HEK293 (cell line): ENCODE results near the gene CIDEB.
A peak's percentile ranks its signal among the peaks of the same experiment; 100 is the strongest.

Experiments
- CTCF ChIA-PET: fragments of 350-600 bp; formaldehyde crosslinking; extraction: SDS; loops from one replicate; lab custom pipeline; 2021; ENCODE audit warnings: antibody characterized with exemption; lab: Yijun Ruan, JAX
- POLR2A ChIA-PET: fragments of 300-600 bp; formaldehyde crosslinking; extraction: SDS; loops from one replicate; lab custom pipeline; 2020; ENCODE audit warnings: antibody characterized with exemption, inconsistent platforms; lab: Yijun Ruan, JAX
- H3K27ac ChIP-seq: fragments of 200-500 bp; sonication (Bioruptor generic); 2 replicates; pipeline ENCODE4 v1.5.1; 2014; ENCODE audit warnings: low read depth, low read length, control low read depth, inconsistent platforms; ENCODE audit errors: extremely low read depth
- H3K36me3 ChIP-seq, 2 experiments: fragments of 200-500 bp in 1 of 2; sonication (Bioruptor generic) in 1 of 2; 1 replicate in 1 of 2; 2 replicates in 1 of 2; pipeline ENCODE4 v1.5.1; 2014 to 2017; ENCODE audit warnings: inconsistent platforms in 2 of 2, low read length in 2 of 2; ENCODE audit not compliant: control insufficient read depth in 2 of 2, insufficient read depth in 1 of 2
- H3K4me1 ChIP-seq: fragments of 200-500 bp; sonication (Bioruptor generic); 2 replicates; pipeline ENCODE4 v1.5.1; 2014; ENCODE audit warnings: mild to moderate bottlenecking, low read length, inconsistent platforms; ENCODE audit not compliant: control insufficient read depth, insufficient read depth
- H3K4me3 ChIP-seq: 2 replicates; pipeline ENCODE4 v1.5.1; 2011; ENCODE audit warnings: low read depth, mild to moderate bottlenecking, control low read depth, low read length, moderate library complexity
- H3K9me3 ChIP-seq: fragments of 200-500 bp; sonication (Bioruptor generic); 2 replicates; pipeline ENCODE4 v1.5.1; 2014; ENCODE audit warnings: low read depth, low read length, inconsistent platforms; ENCODE audit not compliant: control insufficient read depth, insufficient read depth
- FEZF1 ChIP-seq: fragments of 450-650 bp; formaldehyde crosslinking; IDR thresholded peaks from 2 replicates; pipeline ENCODE4 v1.5.1; 2016; ENCODE audit warnings: missing biosample characterization, missing genetic modification characterization
- GLI2 ChIP-seq: fragments of 450-650 bp; formaldehyde crosslinking; IDR thresholded peaks from 2 replicates; pipeline ENCODE4; 2017; ENCODE audit warnings: missing biosample characterization, missing genetic modification characterization, low read depth, borderline replicate concordance
- GLI4 ChIP-seq: fragments of 450-650 bp; formaldehyde crosslinking; IDR thresholded peaks from 2 replicates; pipeline ENCODE4 v1.5.1; 2016; ENCODE audit warnings: missing biosample characterization, missing genetic modification characterization
- HOXA7 ChIP-seq: sonication (generic); formaldehyde crosslinking; IDR thresholded peaks from 2 replicates; pipeline ENCODE4 v1.8.1; 2022; ENCODE audit warnings: missing genetic modification reagents, borderline replicate concordance
- MEIS1 ChIP-seq: sonication (generic); formaldehyde crosslinking; IDR thresholded peaks from 2 replicates; pipeline ENCODE4 v1.8.1; 2022; ENCODE audit warnings: missing genetic modification reagents, mild to moderate bottlenecking, borderline replicate concordance
- PRDM10 ChIP-seq: fragments of 450-650 bp; formaldehyde crosslinking; IDR thresholded peaks from 2 replicates; pipeline ENCODE4 v1.5.1; 2016; ENCODE audit warnings: missing biosample characterization, missing genetic modification characterization
- RBAK ChIP-seq: fragments of 450-650 bp; formaldehyde crosslinking; IDR thresholded peaks from 2 replicates; pipeline ENCODE4 v1.5.1; 2016; ENCODE audit warnings: missing biosample characterization, missing genetic modification characterization
- TCF7L2 ChIP-seq: IDR thresholded peaks from 2 replicates; pipeline ENCODE4 v1.6.1; 2011; ENCODE audit warnings: low read depth, mild to moderate bottlenecking, inconsistent platforms, low read length, moderate library complexity, borderline replicate concordance
- ZBTB1 ChIP-seq: fragments of 450-650 bp; formaldehyde crosslinking; IDR thresholded peaks from 2 replicates; pipeline ENCODE4 v1.5.1; 2016; ENCODE audit warnings: missing biosample characterization, missing genetic modification characterization
- ZBTB17 ChIP-seq: fragments of 450-650 bp; formaldehyde crosslinking; IDR thresholded peaks from 2 replicates; pipeline ENCODE4 v1.5.1; 2016; ENCODE audit warnings: missing biosample characterization, missing genetic modification characterization
- ZEB2 ChIP-seq: fragments of 450-650 bp; formaldehyde crosslinking; IDR thresholded peaks from 2 replicates; pipeline ENCODE4 v1.5.1; 2016; ENCODE audit warnings: missing biosample characterization, missing genetic modification characterization
- ZFP37 ChIP-seq: fragments of 450-650 bp; formaldehyde crosslinking; IDR thresholded peaks from 2 replicates; pipeline ENCODE4 v1.5.1; 2016; ENCODE audit warnings: missing biosample characterization, missing genetic modification characterization
- ZIC2 ChIP-seq: fragments of 450-650 bp; formaldehyde crosslinking; IDR thresholded peaks from 2 replicates; pipeline ENCODE4 v1.5.1; 2016; ENCODE audit warnings: missing biosample characterization, missing genetic modification characterization
- ZNF202 ChIP-seq: fragments of 450-650 bp; formaldehyde crosslinking; IDR thresholded peaks from 2 replicates; pipeline ENCODE4 v1.5.1; 2016; ENCODE audit warnings: missing biosample characterization, missing genetic modification characterization, borderline replicate concordance
- ZNF221 ChIP-seq: fragments of 450-650 bp; formaldehyde crosslinking; IDR thresholded peaks from 2 replicates; pipeline ENCODE4 v1.5.1; 2017; ENCODE audit warnings: missing biosample characterization, missing genetic modification characterization, borderline replicate concordance
- ZNF248 ChIP-seq: fragments of 450-650 bp; formaldehyde crosslinking; IDR thresholded peaks from 2 replicates; pipeline ENCODE4 v1.5.1; 2017; ENCODE audit warnings: missing biosample characterization, missing genetic modification characterization
- ZNF266 ChIP-seq: fragments of 450-650 bp; formaldehyde crosslinking; IDR thresholded peaks from 2 replicates; pipeline ENCODE4 v1.5.1; 2016; ENCODE audit warnings: missing biosample characterization, missing genetic modification characterization, low read depth
- ZNF530 ChIP-seq: fragments of 450-650 bp; formaldehyde crosslinking; IDR thresholded peaks from 2 replicates; pipeline ENCODE4 v1.5.1; 2016; ENCODE audit warnings: low read depth, missing biosample characterization, missing genetic modification characterization
- ZNF558 ChIP-seq: fragments of 450-650 bp; formaldehyde crosslinking; IDR thresholded peaks from 2 replicates; pipeline ENCODE4 v1.5.1; 2016; ENCODE audit warnings: missing biosample characterization, missing genetic modification characterization
- ZNF560 ChIP-seq: fragments of 450-650 bp; formaldehyde crosslinking; IDR thresholded peaks from 2 replicates; pipeline ENCODE4 v1.5.1; 2017; ENCODE audit warnings: missing biosample characterization, missing genetic modification characterization, borderline replicate concordance
- ZNF571 ChIP-seq: fragments of 450-650 bp; formaldehyde crosslinking; IDR thresholded peaks from 2 replicates; pipeline ENCODE4 v1.5.0; 2017; ENCODE audit warnings: missing biosample characterization, missing genetic modification characterization
- ZNF585B ChIP-seq: fragments of 450-650 bp; formaldehyde crosslinking; IDR thresholded peaks from 2 replicates; pipeline ENCODE4 v1.5.1; 2016; ENCODE audit warnings: missing biosample characterization, missing genetic modification characterization
- ZNF610 ChIP-seq: fragments of 450-650 bp; formaldehyde crosslinking; IDR thresholded peaks from 2 replicates; pipeline ENCODE4 v1.5.1; 2016; ENCODE audit warnings: missing biosample characterization, missing genetic modification characterization, borderline replicate concordance
- ZNF76 ChIP-seq: fragments of 450-650 bp; formaldehyde crosslinking; IDR thresholded peaks from 2 replicates; pipeline ENCODE4; 2016; ENCODE audit warnings: low read depth, missing biosample characterization, missing genetic modification characterization, borderline replicate concordance
- ZNF768 ChIP-seq: fragments of 450-650 bp; formaldehyde crosslinking; IDR thresholded peaks from 2 replicates; pipeline ENCODE4 v1.5.1; 2018; ENCODE audit warnings: missing biosample characterization, mild to moderate bottlenecking, missing genetic modification characterization
- ZNF830 ChIP-seq: fragments of 450-650 bp; IDR thresholded peaks from 2 replicates; pipeline ENCODE4 v1.5.0; 2018; ENCODE audit warnings: missing biosample characterization, missing genetic modification characterization, low read depth, mild to moderate bottlenecking, moderate library complexity
- ZSCAN16 ChIP-seq: fragments of 450-650 bp; formaldehyde crosslinking; IDR thresholded peaks from 2 replicates; pipeline ENCODE4 v1.5.1; 2016; ENCODE audit warnings: missing biosample characterization, missing genetic modification characterization
- ZSCAN23 ChIP-seq: fragments of 450-650 bp; formaldehyde crosslinking; IDR thresholded peaks from 2 replicates; pipeline ENCODE4 v1.5.1; 2016; ENCODE audit warnings: missing biosample characterization, missing genetic modification characterization
- TF ChIP-seq, protein P1 (sequence below): fragments of 450-650 bp; formaldehyde crosslinking; IDR thresholded peaks from 2 replicates; pipeline ENCODE4 v1.5.1; 2017; ENCODE audit warnings: missing biosample characterization, missing genetic modification characterization

Gene CIDEB

DNA sequence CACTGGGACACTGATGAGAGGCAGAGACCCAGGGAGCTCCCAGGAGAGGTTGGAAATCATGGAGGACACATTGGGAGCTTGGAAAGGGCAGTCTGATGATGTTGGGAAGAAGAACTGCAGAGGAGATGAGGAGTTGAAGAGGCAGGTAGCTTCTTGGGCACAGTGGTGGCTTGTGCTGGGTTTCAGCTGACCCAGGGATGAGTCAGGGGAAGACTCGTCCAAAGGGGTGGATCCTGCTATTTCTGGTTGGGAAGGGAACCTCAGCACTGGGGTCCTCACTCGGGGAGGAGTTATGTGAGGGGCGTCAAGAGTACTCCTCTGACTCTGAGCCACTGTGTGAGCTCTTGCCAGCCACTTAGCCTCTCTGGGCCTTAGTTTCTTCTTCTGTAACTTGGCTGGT lies 15.6 kb upstream of the CIDEB start (continued):
- no peak for TF ChIP-seq ZNF558
- no peak for TF ChIP-seq MEIS1 (CRISPR knock-in tag)
- TF ChIP-seq ZNF248 (tag by site-specific recombination): no peak
- TF ChIP-seq HOXA7 (CRISPR knock-in tag): no peak
- TF ChIP-seq ZSCAN16 (tag by site-specific recombination): no peak
- TF ChIP-seq ZBTB17 (tag by site-specific recombination): no peak
- TF ChIP-seq ZBTB1 (tag by site-specific recombination): no peak
- TF ChIP-seq PRDM10 (tag by site-specific recombination): no peak
- TF ChIP-seq, all 188 proteins: peak for 0

DNA sequence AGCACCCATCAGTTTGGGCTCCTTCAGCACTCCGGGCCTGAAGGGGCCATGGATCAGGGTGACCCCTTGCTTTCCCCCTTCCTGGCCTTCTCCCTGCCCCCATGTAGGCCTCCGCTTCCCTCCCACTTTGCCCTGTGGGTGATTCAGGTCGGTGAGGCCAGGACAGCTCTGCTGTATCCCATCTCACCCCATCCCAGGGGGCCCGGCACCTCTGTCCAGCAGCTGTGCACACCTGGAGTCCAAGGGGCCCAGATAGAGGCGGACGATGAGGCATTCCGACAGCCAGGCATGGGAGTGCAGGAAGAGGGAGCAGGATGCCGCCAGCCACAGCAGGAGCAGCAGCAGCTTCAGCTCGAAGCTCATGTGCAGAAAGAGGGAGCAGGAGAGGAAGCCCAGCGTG lies 14.9 kb upstream of the CIDEB start:
- ChIA-PET POLR2A (interaction anchor here (0.5 to 1.8 kb wide), 3 partner anchors 35 to 118 kb away, joined by 3 to 4 read pairs (median 3); no protein-coding TSS in a partner anchor), CTCF (interaction anchor here (1.1 to 16.9 kb wide), 5 partner anchors 11 to 109 kb away, joined by 3 to 468 read pairs (median 26); partner anchors contain the start of genes CBLN3, CIDEB, KHNYN and LTB4R2)
- no peaks in the 10 kb centered on the region for H3K4me1 ChIP-seq
- TF ChIP-seq MEIS1 (CRISPR knock-in tag) (no peak), ZNF266 (tag by site-specific recombination) (no peak), ZSCAN23 (no peak), ZEB2 (tag by site-specific recombination) (no peak), ZNF571 (no peak), ZIC2 (tag by site-specific recombination) (peak; percentile 26; the same call in 1 of the 2 replicates)
- no peak overlapping the region for H3K4me3 ChIP-seq
- H3K9me3 ChIP-seq: no peaks in the 10 kb centered on the region
- H3K27ac ChIP-seq: no peak overlapping the region
- H3K36me3 ChIP-seq: no peaks in the 10 kb centered on the region

DNA sequence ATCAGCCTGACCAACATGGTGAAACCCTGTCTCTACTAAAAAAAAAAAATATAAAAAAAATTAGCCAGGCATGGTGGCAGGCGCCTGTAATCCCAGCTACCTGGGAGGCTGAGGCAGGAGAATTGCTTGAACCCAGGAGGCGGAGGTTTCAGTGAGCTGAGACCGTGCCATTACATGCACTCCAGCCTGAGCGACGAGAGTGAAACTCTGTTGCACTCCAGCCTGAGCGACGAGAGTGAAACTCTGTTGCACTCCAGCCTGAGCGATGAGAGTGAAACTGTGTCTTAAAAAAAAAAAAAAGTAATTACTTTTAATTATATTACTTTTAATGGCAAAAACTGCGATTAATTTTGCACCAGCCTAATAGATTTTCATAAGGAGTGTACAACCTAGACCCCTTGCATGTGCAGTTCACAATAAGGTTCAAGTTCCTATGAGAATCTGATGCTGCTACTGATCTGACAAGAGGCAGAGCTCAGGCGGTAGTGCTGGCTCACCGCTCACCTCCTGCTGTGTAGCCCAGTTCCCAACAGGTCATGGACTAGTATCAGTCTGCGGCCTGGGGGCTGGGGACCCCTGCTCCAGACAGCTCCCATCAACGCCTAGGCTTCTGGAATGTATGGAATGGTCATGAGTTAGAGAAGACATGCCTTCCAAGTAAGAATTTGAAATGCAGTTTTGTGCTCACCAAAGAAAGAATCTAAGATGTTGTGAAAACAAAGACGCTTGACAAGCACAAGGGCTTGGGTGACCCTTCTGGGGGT lies 13.6 kb upstream of the CIDEB start:
- H3K4me1 ChIP-seq: no peaks in the 10 kb centered on the region
- no peaks in the 10 kb centered on the region for H3K9me3 ChIP-seq
- H3K36me3 ChIP-seq: no peaks in the 10 kb centered on the region
- ChIA-PET CTCF (interaction anchor here (1.4 to 6.4 kb wide), 3 partner anchors 11 to 111 kb away, joined by 3 to 38 read pairs (median 13); partner anchors contain the start of genes CIDEB and LTB4R2), POLR2A (no interaction called here)
- no peak overlapping the region for H3K27ac ChIP-seq
- no peak overlapping the region for H3K4me3 ChIP-seq
- TF ChIP-seq ZNF530 (tag by site-specific recombination) (no peak), ZFP37 (no peak), GLI4 (tag by site-specific recombination) (no peak), ZNF610 (tag by site-specific recombination) (no peak), ZIC2 (tag by site-specific recombination) (no peak), FEZF1 (tag by site-specific recombination) (no peak), RBAK (tag by site-specific recombination) (no peak), ZNF76 (no peak), ZNF768 (no peak), ZNF585B (tag by site-specific recombination) (no peak), TCF7L2 (no peak), ZNF560 (no peak), ZNF221 (tag by site-specific recombination) (no peak), ZNF830 (no peak), GLI2 (tag by site-specific recombination) (no peak), ZNF202 (no peak)
- TF ChIP-seq, protein P1, sequence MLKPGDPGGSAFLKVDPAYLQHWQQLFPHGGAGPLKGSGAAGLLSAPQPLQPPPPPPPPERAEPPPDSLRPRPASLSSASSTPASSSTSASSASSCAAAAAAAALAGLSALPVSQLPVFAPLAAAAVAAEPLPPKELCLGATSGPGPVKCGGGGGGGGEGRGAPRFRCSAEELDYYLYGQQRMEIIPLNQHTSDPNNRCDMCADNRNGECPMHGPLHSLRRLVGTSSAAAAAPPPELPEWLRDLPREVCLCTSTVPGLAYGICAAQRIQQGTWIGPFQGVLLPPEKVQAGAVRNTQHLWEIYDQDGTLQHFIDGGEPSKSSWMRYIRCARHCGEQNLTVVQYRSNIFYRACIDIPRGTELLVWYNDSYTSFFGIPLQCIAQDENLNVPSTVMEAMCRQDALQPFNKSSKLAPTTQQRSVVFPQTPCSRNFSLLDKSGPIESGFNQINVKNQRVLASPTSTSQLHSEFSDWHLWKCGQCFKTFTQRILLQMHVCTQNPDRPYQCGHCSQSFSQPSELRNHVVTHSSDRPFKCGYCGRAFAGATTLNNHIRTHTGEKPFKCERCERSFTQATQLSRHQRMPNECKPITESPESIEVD (tag by site-specific recombination): no peak
